ENCODE results near the gene RNF223. TPM values are rescaled to one million over a fixed set of nuclear protein-coding genes. Genes with fewer than 3 reads are reported as not detected.
A peak's percentile ranks its signal among the peaks of the same experiment; 100 is the strongest.

Gene RNF223
- not detected for total RNA-seq
- polyA plus RNA-seq = not detected

DNA sequence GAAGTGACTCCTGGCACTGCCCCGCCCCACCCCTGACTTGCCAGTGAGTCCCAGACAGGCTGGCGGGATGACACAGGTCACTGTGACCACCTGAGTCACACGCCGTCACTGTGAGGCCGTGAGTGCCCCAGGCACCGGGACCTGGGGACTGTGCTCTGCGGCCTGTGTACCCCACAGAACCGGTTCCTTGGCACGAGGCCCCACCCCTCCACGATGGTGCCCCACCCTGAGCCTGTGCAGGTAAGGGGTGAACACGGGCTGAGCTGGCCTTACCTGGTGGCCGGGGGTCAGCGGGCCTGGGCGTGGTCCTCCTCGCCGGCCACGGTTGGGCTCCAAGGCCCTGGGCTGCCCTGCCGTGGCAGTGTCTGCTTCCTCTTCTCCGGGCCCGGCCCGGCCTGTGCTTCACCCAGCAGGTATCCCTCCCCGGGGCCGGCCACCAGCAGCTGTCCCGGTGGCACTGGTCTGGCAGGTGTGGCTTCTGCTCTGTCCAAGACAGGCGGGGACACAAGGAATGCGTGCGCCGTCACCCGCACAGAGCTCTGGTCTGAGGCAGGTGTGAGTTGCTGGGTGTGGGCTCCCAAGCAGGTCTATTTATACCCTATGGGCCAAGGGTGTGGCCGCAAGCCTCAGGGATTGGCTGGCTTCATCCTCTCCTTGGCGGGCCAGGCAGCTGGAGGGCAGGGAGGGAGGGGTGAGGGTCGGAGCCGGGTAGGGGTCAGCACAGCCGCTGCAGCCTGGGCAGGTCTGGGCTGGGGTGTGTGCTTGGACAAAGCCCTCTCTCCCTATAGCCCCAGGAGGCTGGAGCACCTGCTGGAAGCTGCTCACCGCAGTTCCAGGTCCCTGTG lies at the start of gene RNF223:
TSS of gene RNF223 (minus strand) at position 564 of the 845 bp plus-strand sequence. CDS start 1,740 bp downstream, outside the sequence.
- H3K4me1 Mint-ChIP-seq = peaks cover 0 to 4% (median 0%) of the 10 kb centered on the region in 3 donors
- Histone ChIP-seq H3K4me3 (ENCODE audit: low read length) (no peak within 1 kb of the TSS), H3K36me3 (ENCODE audit: insufficient read depth, low read length) (no peaks in the 10 kb centered on the region), H3K27me3 (ENCODE audit: insufficient read depth, low read length, poor library complexity, severe bottlenecking) (peaks cover 6% of the 10 kb centered on the region), H3K27ac (ENCODE audit: low read depth, low read length) (no peak within 1 kb of the TSS), H3K4me1 (ENCODE audit: insufficient read depth, low read length) (no peaks in the 10 kb centered on the region), H3K9me3 (ENCODE audit: low read length) (no peaks in the 10 kb centered on the region)
- no peak within 1 kb of the TSS for H3K27ac Mint-ChIP-seq
- no peak for DNase-seq
- no peaks in the 10 kb centered on the region for H3K36me3 Mint-ChIP-seq
- no peaks in the 10 kb centered on the region for H3K9me3 Mint-ChIP-seq
- H3K27me3 Mint-ChIP-seq = peaks cover 10 to 12% of the 10 kb centered on the region in 2 donors
- POLR2A ChIA-PET = no interaction called here
- no peak within 1 kb of the TSS for H3K4me3 Mint-ChIP-seq
- CTCF ChIA-PET = no interaction called here

DNA sequence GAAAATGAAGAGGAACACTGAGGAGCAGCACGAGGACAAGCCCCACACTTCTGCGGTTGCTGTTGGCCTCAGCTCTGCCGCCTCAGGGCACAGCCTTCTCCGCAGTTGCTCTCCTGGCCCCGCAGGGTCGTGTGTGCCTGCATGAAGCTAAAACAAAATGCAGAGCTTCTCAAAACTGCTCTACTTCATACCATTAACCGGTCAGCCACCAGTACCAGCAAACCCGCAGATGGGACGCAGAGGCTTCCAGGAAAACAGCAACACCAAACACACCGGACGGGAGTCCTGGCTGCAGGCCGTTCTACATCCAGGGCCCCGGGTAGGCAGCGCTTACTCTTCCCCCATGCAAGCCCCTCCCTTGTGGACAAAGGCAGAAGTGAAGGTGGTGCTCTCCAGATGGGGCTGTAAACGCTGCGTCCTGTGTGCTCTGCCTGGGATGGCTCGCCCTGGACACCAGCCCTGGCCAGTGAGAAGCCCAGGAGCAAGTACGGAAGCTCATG lies 48.9 kb upstream of the RNF223 start:
- Histone ChIP-seq H3K9me3 (ENCODE audit: low read length) (no peaks in the 10 kb centered on the region), H3K4me3 (ENCODE audit: low read length) (no peak overlapping the region), H3K36me3 (ENCODE audit: insufficient read depth, low read length) (no peaks in the 10 kb centered on the region), H3K27ac (ENCODE audit: low read depth, low read length) (no peak overlapping the region), H3K4me1 (ENCODE audit: insufficient read depth, low read length) (peaks cover 11% of the 10 kb centered on the region), H3K27me3 (ENCODE audit: insufficient read depth, low read length, poor library complexity, severe bottlenecking) (no peaks in the 10 kb centered on the region)
- ChIA-PET CTCF (interaction anchor here (0.7 to 4.1 kb wide), 26 partner anchors 10 to 250 kb away, joined by 3 to 57 read pairs (median 4); partner anchors contain the start of genes ACAP3, AURKAIP1 and ISG15), POLR2A (interaction anchor here (0.7 kb wide), 1 partner anchor 248 kb away, joined by 3 read pairs; no protein-coding TSS in a partner anchor)
- Mint-ChIP-seq H3K9me3 (peaks cover 0 to 1% (median 0%) of the 10 kb centered on the region in 5 donors), H3K4me3 (no peak overlapping the region), H3K4me1 (peaks cover 0 to 3% (median 0%) of the 10 kb centered on the region in 3 donors), H3K36me3 (no peaks in the 10 kb centered on the region), H3K27me3 (peaks cover 6 to 9% of the 10 kb centered on the region in 2 donors), H3K27ac (no peak overlapping the region)
- peak in 1 of 5 donors; percentile 24 for DNase-seq

- H3K27me3 Mint-ChIP-seq = peaks cover 6 to 9% of the 10 kb centered on the region in 2 donors
- H3K27ac Mint-ChIP-seq = no peak overlapping the region
- H3K36me3 Mint-ChIP-seq = no peaks in the 10 kb centered on the region
- Histone ChIP-seq H3K9me3 (ENCODE audit: low read length) (no peaks in the 10 kb centered on the region), H3K4me1 (ENCODE audit: insufficient read depth, low read length) (peaks cover 11% of the 10 kb centered on the region), H3K36me3 (ENCODE audit: insufficient read depth, low read length) (no peaks in the 10 kb centered on the region), H3K27me3 (ENCODE audit: insufficient read depth, low read length, poor library complexity, severe bottlenecking) (peaks cover 5% of the 10 kb centered on the region), H3K4me3 (ENCODE audit: low read length) (peak overlapping the region; percentile 43), H3K27ac (ENCODE audit: low read depth, low read length) (no peak overlapping the region)
- peaks cover 0 to 3% (median 0%) of the 10 kb centered on the region in 3 donors for H3K4me1 Mint-ChIP-seq
- CTCF ChIA-PET = interaction anchor here (0.7 to 4.1 kb wide), 29 partner anchors 8 to 250 kb away, joined by 3 to 57 read pairs (median 4); partner anchors contain the start of genes ACAP3, AURKAIP1 and ISG15
- peak; percentile 75 to 87 (median 75) for DNase-seq
- peak overlapping the region in 1 of 7 donors; percentile 13 for H3K4me3 Mint-ChIP-seq
- H3K9me3 Mint-ChIP-seq = peaks cover 0 to 1% (median 0%) of the 10 kb centered on the region in 5 donors
- POLR2A ChIA-PET = interaction anchor here (0.7 kb wide), 1 partner anchor 249 kb away, joined by 3 read pairs; no protein-coding TSS in a partner anchor
Measured at GRCh38 chr1:1122078-1122811, 48.1 kb upstream of the RNF223 start.

DNA sequence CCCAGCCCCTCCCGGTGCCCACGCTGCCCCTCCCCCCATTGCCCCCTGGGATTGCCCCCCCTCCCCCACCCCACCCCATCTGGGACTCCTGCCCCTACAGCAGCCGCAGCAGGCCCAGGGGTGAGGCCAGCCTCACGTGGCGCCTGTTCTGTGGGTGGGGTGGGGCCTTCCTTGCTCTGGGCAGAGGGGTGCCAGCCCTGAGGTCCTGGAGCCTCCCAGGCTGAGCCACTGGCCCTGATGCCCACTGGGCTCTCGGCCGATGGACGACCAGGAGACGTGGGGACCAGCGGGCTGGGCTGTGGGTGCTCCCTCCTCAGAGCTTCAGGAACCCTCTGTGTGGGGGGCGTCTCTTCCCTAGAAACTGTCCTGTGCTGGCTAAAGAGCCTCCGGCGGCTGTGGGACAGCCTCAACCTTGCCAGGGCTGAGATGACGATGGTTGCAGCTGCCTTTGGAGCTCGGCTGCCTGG lies 47.5 kb upstream of the RNF223 start:
- peaks cover 6 to 9% of the 10 kb centered on the region in 2 donors for H3K27me3 Mint-ChIP-seq
- CTCF ChIA-PET = interaction anchor here (1.0 to 4.1 kb wide), 18 partner anchors 9 to 251 kb away, joined by 3 to 57 read pairs (median 4); partner anchors contain the start of genes ACAP3 and AURKAIP1
- no peak for DNase-seq
- H3K27ac Mint-ChIP-seq = no peak overlapping the region
- peaks cover 0 to 3% (median 0%) of the 10 kb centered on the region in 3 donors for H3K4me1 Mint-ChIP-seq
- Histone ChIP-seq H3K9me3 (ENCODE audit: low read length) (no peaks in the 10 kb centered on the region), H3K27ac (ENCODE audit: low read depth, low read length) (no peak overlapping the region), H3K4me3 (ENCODE audit: low read length) (no peak overlapping the region), H3K4me1 (ENCODE audit: insufficient read depth, low read length) (peaks cover 11% of the 10 kb centered on the region), H3K27me3 (ENCODE audit: insufficient read depth, low read length, poor library complexity, severe bottlenecking) (peaks cover 6% of the 10 kb centered on the region), H3K36me3 (ENCODE audit: insufficient read depth, low read length) (no peaks in the 10 kb centered on the region)
- POLR2A ChIA-PET = no interaction called here
- no peak overlapping the region for H3K4me3 Mint-ChIP-seq
- H3K9me3 Mint-ChIP-seq = peaks cover 0 to 1% (median 0%) of the 10 kb centered on the region in 5 donors
- H3K36me3 Mint-ChIP-seq = no peaks in the 10 kb centered on the region

DNA sequence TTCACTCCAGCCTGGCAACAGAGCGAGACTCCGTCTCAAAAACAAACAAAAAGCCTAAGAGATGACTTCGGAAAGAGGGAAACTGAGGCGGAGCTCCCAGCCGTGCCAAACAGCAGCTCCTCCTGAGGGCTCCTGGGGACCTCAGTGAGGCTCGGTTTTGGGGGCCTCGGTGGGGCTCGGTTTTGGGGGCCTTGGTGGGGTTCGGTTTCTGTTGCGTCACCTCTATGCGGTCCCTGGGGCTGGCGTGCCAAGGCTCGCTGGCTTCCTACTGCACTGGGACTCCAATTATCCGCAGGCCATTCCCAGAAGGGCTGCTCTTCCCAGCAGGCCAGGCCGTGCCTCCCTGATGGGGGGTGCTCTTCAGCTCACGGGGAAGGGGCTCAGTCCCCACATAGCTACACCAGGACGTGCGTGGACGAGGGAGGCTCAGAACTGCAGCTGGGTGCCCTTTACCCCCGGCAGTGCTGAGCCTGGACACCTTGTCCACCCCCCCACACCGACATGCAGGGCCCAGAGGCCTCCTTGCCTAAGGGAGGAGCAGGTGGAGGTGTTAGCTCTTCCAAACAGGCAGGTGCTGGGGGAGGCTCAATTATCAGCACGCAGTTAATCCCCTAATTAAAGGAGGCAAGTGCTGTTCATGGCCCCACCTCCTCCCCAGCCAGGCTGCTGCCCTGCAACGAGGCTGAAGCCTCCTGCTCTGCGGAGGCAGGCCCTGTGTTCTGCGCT lies 46.9 kb upstream of the RNF223 start:
- Mint-ChIP-seq H3K4me3 (no peak overlapping the region), H3K36me3 (peaks cover 0 to 2% (median 0%) of the 10 kb centered on the region in 3 donors), H3K27ac (no peak overlapping the region), H3K4me1 (peaks cover 0 to 5% (median 0%) of the 10 kb centered on the region in 3 donors), H3K27me3 (peaks cover 6 to 9% of the 10 kb centered on the region in 2 donors), H3K9me3 (peaks cover 0 to 1% (median 0%) of the 10 kb centered on the region in 5 donors)
- peaks cover 11% of the 10 kb centered on the region for H3K4me1 ChIP-seq (ENCODE audit: insufficient read depth, low read length)
- no peak overlapping the region for H3K27ac ChIP-seq (ENCODE audit: low read depth, low read length)
- peaks cover 6% of the 10 kb centered on the region for H3K27me3 ChIP-seq (ENCODE audit: insufficient read depth, low read length, poor library complexity, severe bottlenecking)
- peak in 1 of 5 donors; percentile 44 for DNase-seq
- no peaks in the 10 kb centered on the region for H3K9me3 ChIP-seq (ENCODE audit: low read length)
- ChIA-PET POLR2A (no interaction called here), CTCF (interaction anchor here (1.2 to 4.1 kb wide), 7 partner anchors 10 to 252 kb away, joined by 3 to 57 read pairs (median 4); partner anchors contain the start of gene AURKAIP1)
- H3K4me3 ChIP-seq (ENCODE audit: low read length) = no peak overlapping the region
- no peaks in the 10 kb centered on the region for H3K36me3 ChIP-seq (ENCODE audit: insufficient read depth, low read length)

DNA sequence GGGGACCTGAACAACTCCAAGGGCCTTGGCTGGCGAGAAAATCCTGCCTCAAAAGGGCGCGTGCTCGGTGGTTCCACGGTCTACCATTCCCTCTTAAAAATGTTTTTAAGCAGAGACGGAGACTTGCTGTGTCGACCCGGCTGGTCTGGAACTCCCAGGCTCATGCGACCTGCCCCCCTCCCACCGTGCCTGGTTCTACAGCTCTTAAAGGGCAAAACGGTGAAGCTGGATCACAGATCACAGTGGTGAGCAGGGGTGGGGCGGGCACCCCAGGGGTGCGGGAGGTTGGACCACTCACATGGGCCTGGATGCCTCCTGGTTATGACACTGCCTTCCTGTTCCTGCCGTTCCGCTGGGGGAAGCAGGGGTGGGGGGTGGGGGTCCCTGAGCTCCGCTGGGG lies 46.0 kb upstream of the RNF223 start:
- Histone ChIP-seq H3K27me3 (ENCODE audit: insufficient read depth, low read length, poor library complexity, severe bottlenecking) (peaks cover 6% of the 10 kb centered on the region), H3K4me3 (ENCODE audit: low read length) (no peak overlapping the region), H3K36me3 (ENCODE audit: insufficient read depth, low read length) (no peaks in the 10 kb centered on the region), H3K4me1 (ENCODE audit: insufficient read depth, low read length) (peaks cover 11% of the 10 kb centered on the region), H3K27ac (ENCODE audit: low read depth, low read length) (no peak overlapping the region), H3K9me3 (ENCODE audit: low read length) (no peaks in the 10 kb centered on the region)
- Mint-ChIP-seq H3K27ac (no peak overlapping the region), H3K36me3 (peaks cover 0 to 4% (median 0%) of the 10 kb centered on the region in 3 donors), H3K4me1 (peaks cover under 1 to 9% (median 2%) of the 10 kb centered on the region in 3 donors), H3K9me3 (peaks cover 0 to 1% (median 0%) of the 10 kb centered on the region in 5 donors), H3K4me3 (no peak overlapping the region), H3K27me3 (peaks cover 6 to 9% of the 10 kb centered on the region in 2 donors)
- ChIA-PET CTCF (interaction anchor here (0.9 to 4.1 kb wide), 4 partner anchors 10 to 253 kb away, joined by 3 to 57 read pairs (median 28); partner anchors contain the start of genes AURKAIP1 and ISG15), POLR2A (interaction anchor here (0.7 kb wide), 1 partner anchor 145 kb away, joined by 5 read pairs; no protein-coding TSS in a partner anchor)
- peak in 1 of 5 donors; percentile 42 for DNase-seq

Measured in CD8-positive, alpha-beta memory T cell (primary cell).